ENCODE data around the gene WSCD2.

DNA sequence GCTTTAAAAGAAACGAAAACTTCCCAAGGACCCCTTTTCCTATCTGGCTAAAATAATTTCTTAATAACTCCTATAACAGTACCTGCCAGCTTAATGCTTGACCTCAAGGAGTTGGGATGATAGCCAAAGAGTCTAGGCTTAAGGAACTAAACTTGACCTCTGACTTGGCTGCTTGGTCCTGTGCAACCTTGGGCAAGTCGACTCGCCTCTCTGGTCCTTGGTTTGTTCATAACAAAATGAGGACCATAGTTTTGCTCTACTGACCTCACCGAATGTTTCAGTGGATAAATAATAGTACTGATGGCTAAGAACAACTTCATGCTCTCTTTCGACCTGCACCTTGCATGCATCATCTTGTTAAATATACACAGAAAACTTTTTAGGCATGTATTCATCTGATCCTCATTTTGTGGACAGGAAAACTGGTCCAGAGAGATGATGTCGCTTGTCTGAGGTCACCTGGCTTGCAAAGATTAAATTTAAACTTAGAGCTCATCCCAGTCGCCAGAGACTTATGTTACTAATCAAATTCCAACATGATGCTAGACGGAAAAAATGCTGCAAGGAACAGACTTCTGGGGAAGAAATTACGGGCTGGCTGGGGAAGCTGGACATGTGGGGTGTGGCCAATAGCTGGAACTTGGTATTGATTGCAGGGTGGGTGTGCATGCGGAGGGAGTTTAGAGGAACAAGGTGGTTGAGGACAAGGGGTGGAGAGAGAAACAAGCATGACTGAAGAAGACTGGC is 38.0 kb upstream of the WSCD2 start:
- TF ChIP-seq EZH2 (IDR thresholded peaks at IDR 0.05) (no peak), POLR2AphosphoS5 (IDR thresholded peaks at IDR 0.05; ENCODE audit: borderline replicate concordance, low read depth, low read length) (no peak)
